Prostate gland (tissue), 2 donors: ENCODE measurements around the gene CCDC12.

ENCODE experiments used
- POLR2AphosphoS5 ChIP-seq: sonication (generic); formaldehyde crosslinking; IDR thresholded peaks from one replicate; pipeline ENCODE4 v1.6.1; 2017; ENCODE audit warnings: antibody characterized with exemption
- TF ChIP-seq, protein P1 (sequence below), 4 experiments: fragments of 200-600 bp in 2 of 4; fragments of 450-650 bp in 2 of 4; sonication (generic) in 2 of 4; IDR thresholded peaks; 1 replicate in 3 of 4; 2 replicates in 1 of 4; pipeline ENCODE4 v1.5.1; 2016 to 2019; ENCODE audit warnings: antibody characterized with exemption in 4 of 4, mild to moderate bottlenecking in 2 of 4, moderate library complexity in 2 of 4

DNA sequence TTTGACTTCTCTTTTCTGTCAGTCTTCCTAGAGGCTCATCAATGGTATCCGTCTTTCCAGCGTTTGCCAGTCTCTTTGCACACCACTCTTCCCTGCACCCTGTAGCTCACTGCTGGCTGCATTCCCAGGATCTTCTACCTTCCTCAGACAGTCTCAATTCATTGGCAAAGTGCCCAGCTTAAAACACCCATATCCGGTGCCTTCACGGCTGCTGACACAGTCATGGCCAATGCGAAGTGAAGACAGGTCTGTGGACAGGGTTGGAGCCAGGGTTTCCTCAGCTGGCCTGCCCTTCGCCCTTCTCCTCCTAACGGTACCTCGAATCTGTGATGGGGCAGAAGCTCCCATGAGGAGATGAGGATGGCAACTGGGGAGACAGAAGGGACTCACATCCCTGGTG lies 62.9 kb downstream of the CCDC12 start:
- TF ChIP-seq, protein P1, sequence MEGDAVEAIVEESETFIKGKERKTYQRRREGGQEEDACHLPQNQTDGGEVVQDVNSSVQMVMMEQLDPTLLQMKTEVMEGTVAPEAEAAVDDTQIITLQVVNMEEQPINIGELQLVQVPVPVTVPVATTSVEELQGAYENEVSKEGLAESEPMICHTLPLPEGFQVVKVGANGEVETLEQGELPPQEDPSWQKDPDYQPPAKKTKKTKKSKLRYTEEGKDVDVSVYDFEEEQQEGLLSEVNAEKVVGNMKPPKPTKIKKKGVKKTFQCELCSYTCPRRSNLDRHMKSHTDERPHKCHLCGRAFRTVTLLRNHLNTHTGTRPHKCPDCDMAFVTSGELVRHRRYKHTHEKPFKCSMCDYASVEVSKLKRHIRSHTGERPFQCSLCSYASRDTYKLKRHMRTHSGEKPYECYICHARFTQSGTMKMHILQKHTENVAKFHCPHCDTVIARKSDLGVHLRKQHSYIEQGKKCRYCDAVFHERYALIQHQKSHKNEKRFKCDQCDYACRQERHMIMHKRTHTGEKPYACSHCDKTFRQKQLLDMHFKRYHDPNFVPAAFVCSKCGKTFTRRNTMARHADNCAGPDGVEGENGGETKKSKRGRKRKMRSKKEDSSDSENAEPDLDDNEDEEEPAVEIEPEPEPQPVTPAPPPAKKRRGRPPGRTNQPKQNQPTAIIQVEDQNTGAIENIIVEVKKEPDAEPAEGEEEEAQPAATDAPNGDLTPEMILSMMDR (IDR thresholded peaks at IDR 0.05): no peak
- TF ChIP-seq POLR2AphosphoS5: peak; percentile 18
